ENCODE measurements around the gene PLEKHA5. TPM values are rescaled to one million over a fixed set of nuclear protein-coding genes. Genes with fewer than 3 reads are reported as not detected.
"Not testable (repeated sequence)": the region's sequence is repeated elsewhere in the genome, so short reads cannot be mapped to it uniquely, and the experiment has no call there.

PLEKHA5 gene
- polyA plus RNA-seq, 1 donor (not counting 4 experiments of a cell fraction or from before 2014, with no cell fraction given) = 21.7 TPM

DNA sequence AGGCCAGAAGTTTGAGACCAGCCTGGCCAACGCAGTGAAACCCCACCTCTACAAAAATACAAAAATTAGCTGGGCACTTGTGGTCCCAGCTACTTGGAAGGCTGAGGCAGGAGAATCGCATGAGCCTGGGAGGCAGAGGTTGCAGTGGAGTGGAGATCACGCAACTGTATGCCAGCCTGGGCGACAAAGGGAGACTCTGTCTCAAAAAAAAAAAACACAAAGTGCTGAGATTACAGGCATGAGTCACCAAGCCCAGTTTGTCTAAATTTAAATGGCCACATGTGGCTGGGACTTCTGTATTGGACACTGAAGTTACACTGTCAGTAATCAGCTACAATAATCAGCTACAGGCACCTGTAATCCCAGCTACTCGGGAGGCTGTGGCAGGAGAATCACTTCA, 208.9 kb downstream of the PLEKHA5 start:
- no peak overlapping the region for H3K27ac ChIP-seq (ENCODE audit: control insufficient read depth, insufficient read depth, low read length)
- FAIRE-seq (no peak), DNase-seq (ENCODE audit: low read depth, low spot score) (no peak)
- no peaks in the 10 kb centered on the region for H3K79me2 ChIP-seq (ENCODE audit: control insufficient read depth, insufficient read depth, low read length)
- no peaks in the 10 kb centered on the region for H3K27me3 ChIP-seq (ENCODE audit: control insufficient read depth, extremely low read depth, insufficient read depth, low read length)
- H3K4me2 ChIP-seq (ENCODE audit: control insufficient read depth, extremely low read depth, insufficient read depth, low read depth, low read length) = no peak overlapping the region
- no peak overlapping the region for H2AFZ ChIP-seq (ENCODE audit: control insufficient read depth, low read length)
- dilution Hi-C loops (cut with MboI; ENCODE audit: extremely low pct_ligation_motif_present, low sequenced_read_pairs) = no loop called here
- no peaks in the 10 kb centered on the region for H3K4me1 ChIP-seq (ENCODE audit: control insufficient read depth, extremely low read depth, insufficient read depth, low read length)
- no peaks in the 10 kb centered on the region for H3K9me1 ChIP-seq (ENCODE audit: control insufficient read depth, extremely low read depth, insufficient read depth, low read length)
- no peaks in the 10 kb centered on the region for H3K36me3 ChIP-seq (ENCODE audit: control insufficient read depth in 2 of 2, extremely low read depth in 1 of 2, insufficient read depth in 2 of 2, low read length in 2 of 2)
- H3K9me3 ChIP-seq (ENCODE audit: control insufficient read depth, low read depth, low read length) = no peaks in the 10 kb centered on the region
- no peak overlapping the region for H3K4me3 ChIP-seq (ENCODE audit: control insufficient read depth in 2 of 3, extremely low read depth in 1 of 3, insufficient read depth in 2 of 3, low read depth in 1 of 3, low read length in 3 of 3)
- TF ChIP-seq EZH2 (IDR thresholded peaks at IDR 0.05; ENCODE audit: low read length) = no peak
- TF ChIP-seq, protein P1, sequence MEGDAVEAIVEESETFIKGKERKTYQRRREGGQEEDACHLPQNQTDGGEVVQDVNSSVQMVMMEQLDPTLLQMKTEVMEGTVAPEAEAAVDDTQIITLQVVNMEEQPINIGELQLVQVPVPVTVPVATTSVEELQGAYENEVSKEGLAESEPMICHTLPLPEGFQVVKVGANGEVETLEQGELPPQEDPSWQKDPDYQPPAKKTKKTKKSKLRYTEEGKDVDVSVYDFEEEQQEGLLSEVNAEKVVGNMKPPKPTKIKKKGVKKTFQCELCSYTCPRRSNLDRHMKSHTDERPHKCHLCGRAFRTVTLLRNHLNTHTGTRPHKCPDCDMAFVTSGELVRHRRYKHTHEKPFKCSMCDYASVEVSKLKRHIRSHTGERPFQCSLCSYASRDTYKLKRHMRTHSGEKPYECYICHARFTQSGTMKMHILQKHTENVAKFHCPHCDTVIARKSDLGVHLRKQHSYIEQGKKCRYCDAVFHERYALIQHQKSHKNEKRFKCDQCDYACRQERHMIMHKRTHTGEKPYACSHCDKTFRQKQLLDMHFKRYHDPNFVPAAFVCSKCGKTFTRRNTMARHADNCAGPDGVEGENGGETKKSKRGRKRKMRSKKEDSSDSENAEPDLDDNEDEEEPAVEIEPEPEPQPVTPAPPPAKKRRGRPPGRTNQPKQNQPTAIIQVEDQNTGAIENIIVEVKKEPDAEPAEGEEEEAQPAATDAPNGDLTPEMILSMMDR (optimal IDR thresholded peaks at IDR 0.05 in 1 of 3, IDR thresholded peaks at IDR 0.05 in 1 of 3, conservative IDR thresholded peaks at IDR 0.05 in 1 of 3; ENCODE audit: extremely low read depth in 1 of 3, insufficient read depth in 2 of 3, low read length in 3 of 3) = no peak
- no peaks in the 10 kb centered on the region for H4K20me1 ChIP-seq (ENCODE audit: control insufficient read depth, extremely low read depth, insufficient read depth, low read length)
- no peak overlapping the region for H3K9ac ChIP-seq (ENCODE audit: control insufficient read depth, extremely low read depth, insufficient read depth, low read length)

DNA sequence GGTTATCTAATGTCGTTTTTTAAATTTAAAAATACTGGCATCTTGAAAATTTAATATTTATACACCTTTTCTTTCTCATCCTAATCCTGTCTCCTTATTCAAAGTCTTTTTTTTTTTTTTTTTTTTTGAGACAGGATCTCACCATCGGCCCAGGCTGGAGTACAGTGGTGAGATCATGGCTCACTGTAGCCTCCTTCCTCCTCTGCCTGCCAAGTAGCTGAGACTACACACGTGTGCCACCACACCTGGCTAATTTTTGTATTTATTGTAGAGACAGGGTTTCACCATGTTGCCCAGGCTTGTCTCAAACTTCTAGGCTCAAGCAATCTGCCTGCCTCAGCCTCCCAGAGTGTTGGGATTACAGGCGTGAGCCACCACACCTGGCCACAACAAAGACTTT, 221.3 kb downstream of the PLEKHA5 start:
- H4K20me1 ChIP-seq (ENCODE audit: control insufficient read depth, extremely low read depth, insufficient read depth, low read length); H3K9me3 ChIP-seq (ENCODE audit: control insufficient read depth, low read depth, low read length); H3K27ac ChIP-seq (ENCODE audit: control insufficient read depth, insufficient read depth, low read length); H3K4me3 ChIP-seq (ENCODE audit: control insufficient read depth in 2 of 3, extremely low read depth in 1 of 3, insufficient read depth in 2 of 3, low read depth in 1 of 3, low read length in 3 of 3); DNase-seq (ENCODE audit: low read depth, low spot score); H3K79me2 ChIP-seq (ENCODE audit: control insufficient read depth, insufficient read depth, low read length); H2AFZ ChIP-seq (ENCODE audit: control insufficient read depth, low read length); H3K4me2 ChIP-seq (ENCODE audit: control insufficient read depth, extremely low read depth, insufficient read depth, low read depth, low read length); H3K9ac ChIP-seq (ENCODE audit: control insufficient read depth, extremely low read depth, insufficient read depth, low read length); FAIRE-seq; H3K36me3 ChIP-seq (ENCODE audit: control insufficient read depth in 2 of 2, extremely low read depth in 1 of 2, insufficient read depth in 2 of 2, low read length in 2 of 2); H3K9me1 ChIP-seq (ENCODE audit: control insufficient read depth, extremely low read depth, insufficient read depth, low read length); H3K27me3 ChIP-seq (ENCODE audit: control insufficient read depth, extremely low read depth, insufficient read depth, low read length); H3K4me1 ChIP-seq (ENCODE audit: control insufficient read depth, extremely low read depth, insufficient read depth, low read length); dilution Hi-C loops (cut with MboI; ENCODE audit: extremely low pct_ligation_motif_present, low sequenced_read_pairs): not testable (repeated sequence)

DNA sequence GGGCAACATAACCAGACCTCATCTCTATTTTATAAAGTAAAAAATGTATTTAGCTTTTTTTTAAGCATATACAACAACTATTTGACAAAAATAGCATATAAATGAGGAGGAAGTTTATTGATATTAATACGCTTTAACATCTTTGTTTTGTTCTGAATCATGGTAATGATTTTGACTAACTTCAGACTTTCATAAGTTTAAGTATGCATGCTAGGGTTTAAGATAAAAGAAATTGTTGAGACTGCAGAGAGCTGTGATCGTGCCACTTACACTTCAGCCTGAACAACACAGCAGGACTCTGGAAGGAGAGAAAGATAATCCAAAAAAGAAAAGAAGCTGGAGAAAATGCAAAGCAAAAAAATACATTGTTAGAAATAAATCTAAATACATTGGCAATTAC, 221.8 kb downstream of the PLEKHA5 start:
- Histone ChIP-seq H3K27ac (ENCODE audit: control insufficient read depth, insufficient read depth, low read length) (no peak overlapping the region), H2AFZ (ENCODE audit: control insufficient read depth, low read length) (no peak overlapping the region), H3K4me1 (ENCODE audit: control insufficient read depth, extremely low read depth, insufficient read depth, low read length) (no peaks in the 10 kb centered on the region), H3K4me3 (ENCODE audit: control insufficient read depth in 2 of 3, extremely low read depth in 1 of 3, insufficient read depth in 2 of 3, low read depth in 1 of 3, low read length in 3 of 3) (no peak overlapping the region), H3K27me3 (ENCODE audit: control insufficient read depth, extremely low read depth, insufficient read depth, low read length) (no peaks in the 10 kb centered on the region), H3K9me1 (ENCODE audit: control insufficient read depth, extremely low read depth, insufficient read depth, low read length) (no peaks in the 10 kb centered on the region), H3K79me2 (ENCODE audit: control insufficient read depth, insufficient read depth, low read length) (no peaks in the 10 kb centered on the region), H3K9me3 (ENCODE audit: control insufficient read depth, low read depth, low read length) (no peaks in the 10 kb centered on the region), H3K9ac (ENCODE audit: control insufficient read depth, extremely low read depth, insufficient read depth, low read length) (no peak overlapping the region), H4K20me1 (ENCODE audit: control insufficient read depth, extremely low read depth, insufficient read depth, low read length) (no peaks in the 10 kb centered on the region), H3K4me2 (ENCODE audit: control insufficient read depth, extremely low read depth, insufficient read depth, low read depth, low read length) (no peak overlapping the region), H3K36me3 (ENCODE audit: control insufficient read depth in 2 of 2, extremely low read depth in 1 of 2, insufficient read depth in 2 of 2, low read length in 2 of 2) (peaks cover 5 to 6% of the 10 kb centered on the region in 2 experiments)
- TF ChIP-seq, protein P1 (optimal IDR thresholded peaks at IDR 0.05 in 1 of 3, IDR thresholded peaks at IDR 0.05 in 1 of 3, conservative IDR thresholded peaks at IDR 0.05 in 1 of 3; ENCODE audit: extremely low read depth in 1 of 3, insufficient read depth in 2 of 3, low read length in 3 of 3) = no peak
- TF ChIP-seq EZH2 (IDR thresholded peaks at IDR 0.05; ENCODE audit: low read length) = no peak
- no peak for FAIRE-seq
- DNase-seq (ENCODE audit: low read depth, low spot score) = no peak
- dilution Hi-C loops (cut with MboI; ENCODE audit: extremely low pct_ligation_motif_present, low sequenced_read_pairs) = no loop called here

All from keratinocyte (primary cell).